Trophoblast cell (in vitro differentiated cells and primary cell): Measurements from ENCODE around the gene HECTD4.

ENCODE experiments used
- DNase-seq, 2 donors: peaks; one replicate each; pipeline ENCODE4 v3.0.0-alpha.2; 2016
- H2AFZ ChIP-seq: 2 replicates; pipeline ENCODE4 v1.6.1; 2013; ENCODE audit warnings: low read length, moderate library complexity, mild to moderate bottlenecking; ENCODE audit not compliant: insufficient read depth, poor library complexity
- H2AK5ac ChIP-seq: 2 replicates; pipeline ENCODE4 v1.6.1; 2013; ENCODE audit warnings: mild to moderate bottlenecking, low read length
- H2BK120ac ChIP-seq: 2 replicates; pipeline ENCODE4 v1.6.1; 2013; ENCODE audit warnings: low read length, mild to moderate bottlenecking, moderate library complexity; ENCODE audit not compliant: insufficient read depth, poor library complexity
- H2BK12ac ChIP-seq: 2 replicates; pipeline ENCODE4 v1.6.1; 2013; ENCODE audit warnings: mild to moderate bottlenecking, low read length, moderate library complexity
- H2BK5ac ChIP-seq: 2 replicates; pipeline ENCODE4 v1.6.1; 2013; ENCODE audit warnings: low read length, low read depth, moderate library complexity, mild to moderate bottlenecking; ENCODE audit not compliant: poor library complexity
- H3K14ac ChIP-seq: 2 replicates; pipeline ENCODE4 v1.6.1; 2013; ENCODE audit warnings: mild to moderate bottlenecking, low read length
- H3K18ac ChIP-seq: 2 replicates; pipeline ENCODE4 v1.6.1; 2013; ENCODE audit warnings: mild to moderate bottlenecking, low read length
- H3K23ac ChIP-seq: 2 replicates; pipeline ENCODE4 v1.6.1; 2013; ENCODE audit warnings: low read length
- H3K27ac ChIP-seq: 2 replicates; pipeline ENCODE4 v1.5.1; 2013; ENCODE audit warnings: low read depth, mild to moderate bottlenecking, inconsistent platforms, low read length, moderate library complexity
- H3K27me3 ChIP-seq: 2 replicates; pipeline ENCODE4 v1.6.1; 2013; ENCODE audit warnings: inconsistent platforms, mild to moderate bottlenecking, low read length, moderate library complexity; ENCODE audit not compliant: insufficient read depth
- H3K36me3 ChIP-seq, 2 experiments: 1 replicate in 1 of 2; 2 replicates in 1 of 2; pipeline ENCODE4 v1.6.1; 2013; ENCODE audit warnings: low read length in 2 of 2, mild to moderate bottlenecking in 2 of 2, moderate library complexity in 1 of 2; ENCODE audit not compliant: insufficient read depth in 2 of 2, control insufficient read depth in 1 of 2
- H3K4ac ChIP-seq: 2 replicates; pipeline ENCODE4 v1.6.1; 2013; ENCODE audit warnings: low read depth, mild to moderate bottlenecking, low read length, moderate library complexity
- H3K4me1 ChIP-seq, 2 experiments: 1 replicate in 1 of 2; 2 replicates in 1 of 2; pipeline ENCODE4 v1.6.1; 2013; ENCODE audit warnings: low read length in 2 of 2, mild to moderate bottlenecking in 2 of 2, moderate library complexity in 1 of 2; ENCODE audit not compliant: insufficient read depth in 2 of 2, control insufficient read depth in 1 of 2
- H3K4me2 ChIP-seq: 2 replicates; pipeline ENCODE4 v1.6.1; 2013; ENCODE audit warnings: inconsistent platforms, mild to moderate bottlenecking, low read length, moderate library complexity
- H3K4me3 ChIP-seq: 2 replicates; pipeline ENCODE4 v1.5.1; 2013; ENCODE audit warnings: mild to moderate bottlenecking, low read depth, low read length, inconsistent platforms
- H3K79me1 ChIP-seq: one replicate; pipeline ENCODE4 v1.6.1; 2013; ENCODE audit warnings: low read length
- H3K79me2 ChIP-seq: 2 replicates; pipeline ENCODE4 v1.6.1; 2013; ENCODE audit warnings: low read length, mild to moderate bottlenecking; ENCODE audit not compliant: control insufficient read depth, insufficient read depth, poor library complexity
- H3K9ac ChIP-seq: 2 replicates; pipeline ENCODE4 v1.6.1; 2013; ENCODE audit warnings: mild to moderate bottlenecking, low read length
- H3K9me3 ChIP-seq: 2 replicates; pipeline ENCODE4 v1.6.1; 2013; ENCODE audit warnings: low read depth, mild to moderate bottlenecking, control low read depth, inconsistent platforms, low read length; ENCODE audit not compliant: insufficient read depth
- H4K12ac ChIP-seq: 2 replicates; pipeline ENCODE4 v1.6.1; 2013; ENCODE audit warnings: low read depth, mild to moderate bottlenecking, low read length, moderate library complexity
- H4K8ac ChIP-seq: 2 replicates; pipeline ENCODE4 v1.6.1; 2013; ENCODE audit warnings: low read depth, mild to moderate bottlenecking, low read length, moderate library complexity
- H4K91ac ChIP-seq: one replicate; pipeline ENCODE4 v1.6.1; 2013; ENCODE audit warnings: low read depth, mild to moderate bottlenecking, low read length, moderate library complexity
- WGBS: extraction: QIAGEN DNeasy Blood & Tissue Kit; methylation state at CpG from one replicate; pipeline ENCODE4 v1.1.7; 2013; ENCODE audit warnings: missing lambda C conversion rate; ENCODE audit not compliant: insufficient read length, insufficient coverage; ENCODE audit errors: extremely low coverage; 5-methylcytosine and 5-hydroxymethylcytosine counted together

HECTD4 gene

DNA sequence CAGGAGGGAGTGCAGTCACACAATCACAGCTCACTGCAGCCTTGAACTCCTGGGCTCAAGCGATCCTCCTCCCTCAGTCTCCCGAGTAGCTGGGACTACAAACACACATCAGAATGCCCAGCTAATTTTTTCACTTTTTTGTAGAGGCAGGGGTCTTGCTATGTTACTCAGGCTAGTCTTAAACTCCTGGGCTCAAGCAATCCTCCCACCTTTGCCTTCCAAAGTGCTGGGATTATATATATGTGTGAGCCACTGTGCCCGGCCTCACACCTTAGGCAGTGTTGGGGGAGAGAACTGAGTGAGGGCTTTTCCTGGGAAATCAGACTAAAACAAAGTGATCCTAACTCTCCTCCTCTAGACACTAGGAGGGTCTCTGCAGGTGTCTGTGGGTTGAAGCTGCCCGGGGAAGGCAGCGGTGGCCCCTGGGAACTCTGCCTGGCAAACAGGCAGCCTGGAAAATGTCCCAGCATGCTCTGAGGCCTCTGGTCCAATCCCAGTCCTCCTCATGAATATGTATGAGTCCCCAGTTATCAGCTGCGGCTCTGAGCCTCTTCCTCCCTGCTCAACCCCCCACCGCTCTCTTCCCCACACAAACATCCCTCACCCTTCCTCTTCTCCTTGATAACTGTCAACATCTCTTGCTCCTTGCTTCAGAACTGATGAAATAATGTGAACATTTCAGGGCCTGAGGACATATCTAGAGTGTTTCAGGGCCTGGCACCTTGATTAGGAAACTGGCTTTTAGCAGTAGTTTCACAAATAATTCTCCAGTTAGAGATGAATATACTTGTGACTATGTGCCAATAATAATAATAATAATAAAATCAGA is 265.8 kb downstream of the HECTD4 start:
- H4K12ac ChIP-seq = peak overlapping the region; percentile 59
- H3K18ac ChIP-seq = no peak overlapping the region
- WGBS = no CpG with 5 or more reads among the region's 7 CpGs
- no peaks in the 10 kb centered on the region for H3K36me3 ChIP-seq
- peak overlapping the region; percentile 56 for H3K9ac ChIP-seq
- no peak overlapping the region for H2BK120ac ChIP-seq
- H3K79me1 ChIP-seq = no peaks in the 10 kb centered on the region
- H3K4me2 ChIP-seq = peak overlapping the region; percentile 63
- no peaks in the 10 kb centered on the region for H3K79me2 ChIP-seq
- H3K27me3 ChIP-seq = no peaks in the 10 kb centered on the region
- no peak overlapping the region for H3K4ac ChIP-seq
- H2AFZ ChIP-seq = peak overlapping the region; percentile 67
- H3K4me1 ChIP-seq = peaks cover 0 to 5% of the 10 kb centered on the region in 2 experiments
- peak overlapping the region; percentile 44 for H4K8ac ChIP-seq
- H3K4me3 ChIP-seq = no peak overlapping the region
- H4K91ac ChIP-seq = no peak overlapping the region
- H2AK5ac ChIP-seq = no peak overlapping the region
- H3K27ac ChIP-seq = no peak overlapping the region
- no peak overlapping the region for H2BK5ac ChIP-seq
- peak in 1 of 2 donors; percentile 56 for DNase-seq
- no peak overlapping the region for H2BK12ac ChIP-seq
- H3K9me3 ChIP-seq = no peaks in the 10 kb centered on the region
- H3K23ac ChIP-seq = no peak overlapping the region
- H3K14ac ChIP-seq = no peak overlapping the region

DNA sequence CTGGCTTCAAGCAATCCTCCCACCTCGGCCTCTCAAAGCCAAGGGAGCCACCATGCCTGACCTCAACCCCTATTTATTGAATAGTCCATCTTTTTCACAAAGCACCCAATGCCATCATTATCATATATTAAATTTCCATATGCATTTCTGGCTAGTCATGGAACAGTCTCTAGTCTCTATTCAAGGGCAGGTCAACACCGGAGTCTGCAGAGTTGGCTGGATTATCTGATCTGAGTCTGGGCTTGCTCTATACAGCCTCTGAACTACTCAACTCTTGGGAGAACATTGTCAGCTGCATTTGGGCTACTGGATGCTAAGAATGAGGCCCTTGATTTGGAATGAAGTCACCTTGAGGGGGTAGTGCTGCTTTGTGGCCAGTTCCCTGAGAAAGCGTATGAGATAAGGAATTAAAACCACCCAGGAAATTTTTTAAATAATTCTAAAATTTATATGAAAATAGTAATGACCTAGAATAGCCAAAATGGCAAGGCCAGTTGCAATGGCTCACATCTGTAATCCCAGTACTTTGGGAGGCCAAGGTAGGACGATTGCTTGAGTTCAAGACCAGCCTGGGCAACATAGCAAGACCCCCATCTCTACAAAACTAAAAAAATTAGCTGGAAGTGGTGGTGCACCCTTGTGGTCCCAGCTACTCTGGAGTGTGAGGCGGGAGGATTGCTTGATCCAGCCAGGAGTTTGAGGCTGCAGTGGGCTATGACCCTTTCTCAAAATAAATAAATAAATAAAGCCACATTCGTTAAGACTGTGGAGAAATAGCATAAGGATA is 266.8 kb downstream of the HECTD4 start:
- Histone ChIP-seq H3K4me2 (no peak overlapping the region), H3K79me2 (no peaks in the 10 kb centered on the region), H2AK5ac (no peak overlapping the region), H4K91ac (no peak overlapping the region), H3K18ac (no peak overlapping the region), H2BK120ac (no peak overlapping the region), H3K4me3 (no peak overlapping the region), H4K12ac (no peak overlapping the region), H2BK5ac (no peak overlapping the region), H3K27ac (no peak overlapping the region), H3K4ac (no peak overlapping the region), H3K9ac (no peak overlapping the region), H3K23ac (no peak overlapping the region), H3K9me3 (no peaks in the 10 kb centered on the region), H2AFZ (no peak overlapping the region), H2BK12ac (no peak overlapping the region), H4K8ac (no peak overlapping the region), H3K36me3 (no peaks in the 10 kb centered on the region), H3K14ac (no peak overlapping the region), H3K27me3 (no peaks in the 10 kb centered on the region), H3K79me1 (no peaks in the 10 kb centered on the region), H3K4me1 (peaks cover 0 to 5% of the 10 kb centered on the region in 2 experiments)
- WGBS = no CpG with 5 or more reads among the region's 6 CpGs
- no peak for DNase-seq

DNA sequence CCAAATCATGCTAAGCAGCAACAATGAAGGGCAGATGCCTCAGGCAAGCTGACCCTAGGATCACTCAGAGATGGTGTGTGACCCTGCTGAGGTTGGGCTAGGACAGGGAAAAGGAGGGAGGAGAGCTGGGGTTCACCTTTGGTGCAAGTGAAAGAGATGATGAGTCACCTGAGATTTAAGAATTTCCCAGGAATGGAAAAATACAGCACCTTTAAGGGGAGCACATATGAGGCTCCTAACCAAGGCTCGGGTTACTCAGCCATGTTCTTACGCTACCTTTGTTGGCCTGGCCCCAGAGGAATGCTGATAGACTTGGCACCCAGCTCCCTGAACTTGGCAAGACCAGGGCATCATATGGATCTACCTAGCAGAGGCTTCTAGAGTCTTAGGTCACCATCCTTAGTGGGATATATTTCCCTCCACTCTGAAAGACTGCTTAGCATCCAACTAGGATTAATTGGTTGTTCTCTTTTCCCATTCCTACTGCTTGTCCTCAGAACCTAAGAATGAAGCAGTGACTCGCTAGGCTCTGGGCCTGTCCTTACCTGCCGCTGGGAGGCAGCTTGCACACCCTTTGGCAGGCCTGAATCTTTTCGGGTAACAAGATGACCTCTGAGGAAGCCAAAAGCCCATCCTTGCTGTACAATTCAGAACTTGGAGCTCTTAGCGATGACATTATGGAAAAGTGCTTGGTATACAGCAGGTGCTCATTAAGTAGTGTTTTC is 269.7 kb downstream of the HECTD4 start:
- H3K9ac ChIP-seq = no peak overlapping the region
- H3K27ac ChIP-seq = no peak overlapping the region
- no peak overlapping the region for H3K14ac ChIP-seq
- no peak overlapping the region for H2BK120ac ChIP-seq
- H3K4me3 ChIP-seq = no peak overlapping the region
- no peaks in the 10 kb centered on the region for H3K36me3 ChIP-seq
- H3K9me3 ChIP-seq = no peaks in the 10 kb centered on the region
- H2AK5ac ChIP-seq = no peak overlapping the region
- H2AFZ ChIP-seq = no peak overlapping the region
- peaks cover 0 to 5% of the 10 kb centered on the region in 2 experiments for H3K4me1 ChIP-seq
- H2BK12ac ChIP-seq = no peak overlapping the region
- no peak overlapping the region for H3K4ac ChIP-seq
- peaks cover 13% of the 10 kb centered on the region for H3K79me2 ChIP-seq
- no peak overlapping the region for H3K4me2 ChIP-seq
- H3K27me3 ChIP-seq = no peaks in the 10 kb centered on the region
- H4K91ac ChIP-seq = no peak overlapping the region
- no peak overlapping the region for H3K18ac ChIP-seq
- DNase-seq = no peak
- no peak overlapping the region for H4K12ac ChIP-seq
- no peak overlapping the region for H2BK5ac ChIP-seq
- peak overlapping the region; percentile 32 for H4K8ac ChIP-seq
- H3K79me1 ChIP-seq = peaks cover 11% of the 10 kb centered on the region
- WGBS = no CpG with 5 or more reads among the region's 6 CpGs
- no peak overlapping the region for H3K23ac ChIP-seq

- H3K79me1 ChIP-seq = peaks cover 11% of the 10 kb centered on the region
- peaks cover 0 to 5% of the 10 kb centered on the region in 2 experiments for H3K4me1 ChIP-seq
- H2AFZ ChIP-seq = no peak overlapping the region
- H3K27me3 ChIP-seq = no peaks in the 10 kb centered on the region
- H3K4me2 ChIP-seq = no peak overlapping the region
- no peak overlapping the region for H2BK12ac ChIP-seq
- no peaks in the 10 kb centered on the region for H3K36me3 ChIP-seq
- no peak for DNase-seq
- H3K23ac ChIP-seq = no peak overlapping the region
- H2BK5ac ChIP-seq = no peak overlapping the region
- H3K9ac ChIP-seq = no peak overlapping the region
- H3K18ac ChIP-seq = no peak overlapping the region
- H3K27ac ChIP-seq = no peak overlapping the region
- WGBS = no CpG with 5 or more reads among the region's 5 CpGs
- peaks cover 14% of the 10 kb centered on the region for H3K79me2 ChIP-seq
- H3K4ac ChIP-seq = no peak overlapping the region
- no peaks in the 10 kb centered on the region for H3K9me3 ChIP-seq
- H4K91ac ChIP-seq = no peak overlapping the region
- no peak overlapping the region for H2BK120ac ChIP-seq
- no peak overlapping the region for H4K12ac ChIP-seq
- H3K14ac ChIP-seq = no peak overlapping the region
- no peak overlapping the region for H2AK5ac ChIP-seq
- H3K4me3 ChIP-seq = no peak overlapping the region
- no peak overlapping the region for H4K8ac ChIP-seq
Measured at GRCh38 chr12:112111931-112112330, 270.3 kb downstream of the HECTD4 start.
